Activated CD8-positive, alpha-beta memory T cell treated with anti-CD3 and anti-CD28 coated beads, Interleukin-2, amount 50 U/mL, for 4 hours (primary cell): Measurements from ENCODE around the gene LRP5.

Source experiments
- DNase-seq: peaks from one replicate; pipeline ENCODE4 v3.0.0-alpha.2; 2020

The LRP5 gene

GRCh38 chr11:68311160-68312116 lies 953 bp upstream of the LRP5 start:
- no peak for DNase-seq

- DNase-seq: peak; percentile 32
Measured at GRCh38 chr11:68312780-68313573, 586 bp downstream of the LRP5 start.

- no peak for DNase-seq
Measured at GRCh38 chr11:68313574-68314202, 1.3 kb downstream of the LRP5 start.

GRCh38 chr11:68314203-68315170 lies 2.1 kb downstream of the LRP5 start:
- DNase-seq: no peak

DNA sequence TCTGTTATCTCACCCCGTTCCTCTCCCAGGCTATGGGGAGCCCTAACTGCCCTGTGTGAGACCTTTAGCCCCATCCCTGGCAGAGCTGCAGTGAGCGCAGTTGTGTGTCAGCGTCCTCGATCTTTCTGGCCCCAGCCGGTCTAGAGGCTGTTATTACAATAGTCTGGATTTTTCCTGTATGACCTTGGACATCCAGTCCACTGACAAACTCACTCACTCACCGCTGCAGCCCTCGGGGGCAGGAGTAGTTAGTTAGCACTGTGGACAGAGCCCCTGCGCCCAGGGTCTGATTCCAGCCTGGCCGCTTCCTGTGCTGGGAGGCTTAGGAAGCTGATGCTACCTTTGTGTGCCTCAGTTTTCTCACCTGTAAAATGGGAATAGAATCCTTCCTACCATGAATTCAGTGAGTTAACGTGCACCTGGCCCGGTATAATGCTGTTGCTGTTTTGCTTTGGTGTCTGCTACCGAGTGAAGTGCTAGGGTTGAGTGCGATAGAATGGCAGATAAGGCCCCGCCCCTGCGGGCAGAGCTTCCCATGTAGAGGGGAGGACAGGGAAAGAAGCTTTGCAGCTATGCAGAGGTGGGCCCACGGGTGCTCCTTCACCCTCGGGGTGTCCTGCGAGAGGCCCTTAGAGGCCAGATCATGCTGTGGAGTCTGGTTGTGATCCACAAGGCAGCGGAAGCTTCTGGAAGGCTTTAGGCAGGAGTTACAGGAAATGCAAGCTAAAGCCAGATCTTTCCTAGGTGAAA lies 3.0 kb downstream of the LRP5 start:
- DNase-seq: no peak

DNA sequence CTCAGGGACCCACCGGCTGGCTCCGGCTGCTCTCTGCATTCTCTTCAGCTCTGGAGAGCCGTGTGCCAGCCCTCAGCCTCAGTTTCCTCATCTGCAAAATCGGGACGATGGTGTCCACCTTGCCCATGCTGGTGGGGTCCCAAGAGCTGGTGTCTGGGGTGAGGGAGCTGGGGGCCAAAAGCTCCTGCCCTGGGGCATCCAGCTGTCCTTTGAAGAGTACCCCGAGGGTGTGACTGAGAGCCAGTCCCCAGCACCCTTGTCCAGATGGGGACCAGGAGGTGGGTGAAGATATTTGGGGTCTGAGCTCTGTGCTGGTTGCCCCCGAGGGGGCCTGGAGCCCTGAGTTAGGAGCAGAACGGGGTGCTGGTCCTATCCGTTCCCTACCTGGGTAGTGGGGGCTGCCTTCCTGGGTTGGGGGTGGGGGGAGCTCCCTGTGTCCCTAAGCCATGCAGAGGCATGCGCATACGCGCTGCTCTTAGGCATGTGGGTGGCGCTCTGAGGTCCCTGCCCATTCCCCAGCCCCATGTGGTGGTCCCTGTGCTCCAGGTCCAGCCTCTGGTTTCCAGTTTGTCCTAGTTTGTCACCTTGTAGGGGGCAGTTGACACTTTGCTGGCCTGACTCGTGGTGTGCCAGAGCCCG lies 4.9 kb downstream of the LRP5 start:
- no peak for DNase-seq

GRCh38 chr11:68321293-68322051 lies 9.1 kb downstream of the LRP5 start:
- no peak for DNase-seq

DNA sequence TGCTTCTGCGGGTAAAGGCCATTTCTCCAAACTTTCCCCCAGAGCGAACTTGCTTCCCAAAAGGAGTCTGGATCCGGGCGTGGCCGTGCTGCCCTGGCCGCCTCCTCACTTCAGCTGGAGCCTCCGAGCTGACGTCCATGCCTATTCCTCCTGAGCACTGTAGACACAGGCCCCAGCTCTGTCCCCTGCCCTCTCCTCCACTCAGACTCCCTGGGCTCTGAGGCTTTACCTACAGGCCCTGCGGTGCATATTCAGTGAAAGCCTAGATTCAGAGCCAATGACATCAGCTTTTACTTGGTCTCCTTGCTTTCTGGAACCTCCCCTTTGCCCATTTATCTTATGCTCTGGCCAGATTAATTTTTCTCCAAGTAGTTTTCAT lies 9.7 kb downstream of the LRP5 start:
- no peak for DNase-seq

DNA sequence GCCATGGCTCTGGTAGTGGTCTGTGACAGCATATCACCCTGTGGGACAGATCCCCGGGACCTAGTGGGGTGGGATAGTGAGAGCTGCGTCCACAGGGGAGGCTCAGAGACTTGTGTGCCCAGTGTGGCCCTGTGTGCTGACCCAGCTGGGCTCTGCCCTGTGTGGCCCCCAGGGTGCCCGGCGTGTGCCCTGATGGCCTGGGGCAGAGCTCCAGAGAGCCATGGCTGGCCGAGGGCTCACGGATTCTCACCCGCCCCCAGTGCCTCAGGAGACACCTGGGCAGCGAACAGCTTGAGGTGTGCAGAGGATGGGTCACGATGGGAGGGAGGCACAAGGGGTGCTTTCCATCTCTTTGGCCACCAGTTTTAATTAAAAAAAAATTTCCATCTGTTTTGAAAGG lies 11.8 kb downstream of the LRP5 start:
- DNase-seq: no peak

DNA sequence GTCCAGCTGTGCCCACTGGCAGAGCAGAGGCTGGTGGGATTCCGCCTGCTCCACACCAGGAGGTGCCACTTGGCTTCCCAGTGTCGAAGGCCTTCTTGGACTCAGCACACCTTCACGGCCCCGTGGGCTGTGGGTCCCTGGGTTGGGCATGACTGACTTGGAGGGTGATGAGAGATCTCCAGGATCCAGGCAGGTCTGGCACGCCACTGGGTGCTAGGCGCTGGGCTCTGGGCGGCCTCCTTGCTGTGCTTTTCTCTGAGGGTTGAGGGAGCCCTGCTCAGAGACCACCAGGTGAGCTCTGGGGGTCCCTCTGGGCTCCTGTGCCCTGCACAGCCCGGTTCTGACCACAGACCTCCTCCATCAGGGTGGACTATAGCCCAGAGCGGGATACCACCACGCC lies 12.3 kb downstream of the LRP5 start:
- no peak for DNase-seq

- no peak for DNase-seq
Measured at GRCh38 chr11:68325183-68325906, 13.0 kb downstream of the LRP5 start.

DNA sequence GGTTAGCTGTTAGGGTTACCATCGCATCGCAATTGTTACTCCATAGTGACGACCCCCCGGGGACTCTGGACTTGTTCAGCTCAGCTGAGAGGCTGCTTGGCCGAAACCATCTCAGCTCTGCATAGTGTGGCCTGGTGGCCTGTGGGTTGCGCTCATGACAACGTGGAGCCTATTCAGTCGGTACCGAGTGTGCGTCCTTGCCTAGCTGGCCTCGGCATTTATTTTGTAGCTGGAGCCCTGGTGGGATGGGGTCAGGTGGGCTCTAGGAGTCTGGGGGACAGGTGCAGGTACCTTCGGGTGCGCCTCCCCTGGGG lies 13.5 kb downstream of the LRP5 start:
- no peak for DNase-seq

GRCh38 chr11:68326334-68327215 lies 14.2 kb downstream of the LRP5 start:
- DNase-seq: no peak

DNA sequence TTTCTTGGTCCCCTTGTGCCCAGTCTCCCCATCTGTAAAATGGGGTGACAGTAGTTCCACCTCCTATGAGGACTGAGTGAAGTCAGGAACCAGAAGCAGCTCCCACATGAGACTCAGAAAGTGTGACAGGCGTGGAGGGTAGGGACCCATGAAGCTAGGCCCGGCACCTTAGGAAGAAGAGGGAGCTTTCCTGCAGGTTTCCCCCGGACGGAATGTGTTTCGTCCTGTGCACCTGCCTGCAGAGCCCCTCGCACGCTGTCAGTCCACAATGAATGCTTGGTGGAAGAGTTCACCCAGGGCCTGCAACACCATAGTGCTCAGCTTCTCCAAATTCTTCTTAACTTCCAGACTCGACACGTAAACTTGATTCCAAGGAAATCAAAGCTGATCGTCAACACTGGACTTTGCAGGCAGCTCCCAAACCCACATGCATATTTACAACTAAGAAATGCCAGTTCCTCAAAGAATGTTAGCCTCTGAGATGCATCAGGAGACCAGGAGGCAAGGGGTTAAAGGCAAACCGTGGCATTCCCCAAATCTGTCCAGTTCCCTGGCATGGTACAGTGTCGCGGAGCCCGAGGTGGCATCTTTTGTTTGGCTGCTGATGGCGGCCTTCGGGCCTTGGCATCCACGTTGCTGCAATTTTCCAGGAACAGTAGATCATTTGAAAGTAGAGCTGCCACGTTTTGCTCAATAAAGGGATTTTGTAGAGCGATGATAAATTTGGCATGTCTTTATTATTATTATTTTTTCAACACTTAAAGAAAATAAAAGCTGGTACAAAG lies 15.4 kb downstream of the LRP5 start:
- no peak for DNase-seq

DNA sequence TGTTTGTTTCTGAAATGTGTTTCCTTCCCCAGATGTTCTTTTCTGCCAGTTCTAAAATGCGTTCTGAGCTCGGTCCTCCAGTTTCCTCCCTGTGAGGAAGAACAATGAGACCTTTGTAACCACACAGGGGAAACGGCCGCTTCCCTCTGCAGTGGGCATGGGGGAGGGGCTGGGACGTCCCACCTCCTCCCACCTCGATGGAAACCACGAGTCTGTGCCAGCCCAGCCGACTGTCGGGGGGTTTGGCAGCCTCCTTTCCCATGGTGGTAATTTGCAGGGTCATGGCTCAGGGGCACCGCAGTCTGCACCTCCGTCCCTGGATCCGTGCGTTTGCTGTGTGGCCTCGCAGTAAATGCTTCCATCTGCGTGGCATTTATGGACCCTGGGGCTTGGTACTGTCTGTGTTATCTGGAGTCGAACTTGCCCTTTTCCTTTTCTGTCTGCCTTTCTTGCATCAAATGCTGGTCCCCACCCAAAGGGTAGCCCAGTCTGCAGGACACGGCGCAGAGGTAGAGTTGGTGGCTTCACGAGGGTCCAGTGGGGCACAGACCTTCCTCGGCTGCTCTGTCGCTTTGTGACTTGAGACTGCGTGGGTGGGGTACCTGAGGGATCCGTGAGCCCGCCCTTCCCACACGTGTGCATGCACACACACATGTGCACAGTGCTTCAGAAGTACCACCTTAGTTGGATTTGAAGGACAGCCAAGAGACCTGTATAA lies 16.1 kb downstream of the LRP5 start:
- DNase-seq: peak; percentile 38

DNA sequence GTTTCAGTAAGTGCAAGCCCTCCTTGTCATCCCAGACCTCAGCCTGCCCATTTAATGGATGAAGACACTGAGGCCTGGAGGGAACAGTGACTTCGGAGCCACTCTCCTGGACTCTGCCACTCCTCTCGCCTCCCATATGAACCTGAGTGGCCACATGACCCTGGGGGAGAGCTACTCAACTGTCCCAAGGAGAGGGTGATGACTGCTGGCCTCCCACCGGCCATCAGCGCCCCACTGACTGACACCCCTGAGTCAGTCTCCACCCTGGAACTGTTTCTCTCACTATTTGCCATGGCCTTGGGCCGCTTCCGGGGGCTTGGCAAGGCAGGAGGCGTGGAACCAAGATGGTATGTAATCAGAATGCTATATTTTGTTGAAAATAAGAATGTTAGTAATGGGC lies 17.1 kb downstream of the LRP5 start:
- DNase-seq: no peak
